Measurements from ENCODE around the gene DBNDD1.

DBNDD1 gene

DNA sequence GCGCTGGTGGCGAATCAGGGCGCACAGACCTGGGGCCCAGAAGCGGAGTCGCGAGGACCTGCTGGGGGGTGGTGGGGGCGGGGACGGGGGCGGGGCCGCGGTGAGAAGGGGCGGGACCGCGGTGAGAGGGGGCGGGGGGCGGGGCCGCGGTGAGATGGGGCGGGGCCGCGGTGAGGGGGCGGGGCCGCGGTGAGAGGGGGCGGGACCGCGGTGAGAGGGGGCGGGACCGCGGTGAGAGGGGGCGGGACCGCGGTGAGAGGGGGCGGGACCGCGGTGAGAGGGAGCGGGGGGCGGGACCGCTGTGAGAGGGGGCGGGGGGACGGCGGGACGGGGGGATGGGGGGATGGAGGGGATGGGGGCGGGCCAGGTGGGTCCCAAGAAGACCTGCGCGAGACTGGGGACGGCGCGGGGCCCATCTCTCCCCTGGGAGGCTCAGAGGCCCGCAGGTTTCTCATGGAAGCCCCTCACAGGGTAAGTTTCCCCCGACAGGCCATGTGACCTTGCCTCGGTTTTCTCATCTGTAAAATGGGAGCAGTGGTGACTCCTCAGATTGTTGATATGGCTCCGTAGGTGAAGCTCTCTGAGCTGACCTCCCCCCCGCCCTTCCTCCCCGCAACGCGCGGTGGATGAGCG, 28.6 kb upstream of the DBNDD1 start:
- DNase-seq, result no peak
- H3K4me1 ChIP-seq (ENCODE audit: control insufficient read depth, insufficient read depth, low read length, poor library complexity, severe bottlenecking), result peaks cover 9% of the 10 kb centered on the region
- H3K27ac ChIP-seq (ENCODE audit: insufficient read depth, low read length, poor library complexity, severe bottlenecking), result no peak overlapping the region
- peak overlapping the region; percentile 42 for H3K4me3 ChIP-seq (ENCODE audit: insufficient read depth, low read depth, low read length, poor library complexity, severe bottlenecking)
- H3K27me3 ChIP-seq (replicated peaks; ENCODE audit: control insufficient read depth, insufficient read depth, low read length, poor library complexity, severe bottlenecking), result peaks cover 5% of the 10 kb centered on the region
- H3K36me3 ChIP-seq (ENCODE audit: control insufficient read depth, insufficient read depth, low read length), result no peaks in the 10 kb centered on the region
- H3K9me3 ChIP-seq (ENCODE audit: control insufficient read depth, low read length), result no peaks in the 10 kb centered on the region

- H3K36me3 ChIP-seq (ENCODE audit: control insufficient read depth, insufficient read depth, low read length), result no peaks in the 10 kb centered on the region
- H3K27me3 ChIP-seq (replicated peaks; ENCODE audit: control insufficient read depth, insufficient read depth, low read length, poor library complexity, severe bottlenecking), result peaks cover 5% of the 10 kb centered on the region
- H3K27ac ChIP-seq (ENCODE audit: insufficient read depth, low read length, poor library complexity, severe bottlenecking), result no peak overlapping the region
- peaks cover 9% of the 10 kb centered on the region for H3K4me1 ChIP-seq (ENCODE audit: control insufficient read depth, insufficient read depth, low read length, poor library complexity, severe bottlenecking)
- peak overlapping the region; percentile 42 for H3K4me3 ChIP-seq (ENCODE audit: insufficient read depth, low read depth, low read length, poor library complexity, severe bottlenecking)
- no peaks in the 10 kb centered on the region for H3K9me3 ChIP-seq (ENCODE audit: control insufficient read depth, low read length)
- DNase-seq, result no peak
Measured at GRCh38 chr16:90046971-90047713, 27.9 kb upstream of the DBNDD1 start.

DNA sequence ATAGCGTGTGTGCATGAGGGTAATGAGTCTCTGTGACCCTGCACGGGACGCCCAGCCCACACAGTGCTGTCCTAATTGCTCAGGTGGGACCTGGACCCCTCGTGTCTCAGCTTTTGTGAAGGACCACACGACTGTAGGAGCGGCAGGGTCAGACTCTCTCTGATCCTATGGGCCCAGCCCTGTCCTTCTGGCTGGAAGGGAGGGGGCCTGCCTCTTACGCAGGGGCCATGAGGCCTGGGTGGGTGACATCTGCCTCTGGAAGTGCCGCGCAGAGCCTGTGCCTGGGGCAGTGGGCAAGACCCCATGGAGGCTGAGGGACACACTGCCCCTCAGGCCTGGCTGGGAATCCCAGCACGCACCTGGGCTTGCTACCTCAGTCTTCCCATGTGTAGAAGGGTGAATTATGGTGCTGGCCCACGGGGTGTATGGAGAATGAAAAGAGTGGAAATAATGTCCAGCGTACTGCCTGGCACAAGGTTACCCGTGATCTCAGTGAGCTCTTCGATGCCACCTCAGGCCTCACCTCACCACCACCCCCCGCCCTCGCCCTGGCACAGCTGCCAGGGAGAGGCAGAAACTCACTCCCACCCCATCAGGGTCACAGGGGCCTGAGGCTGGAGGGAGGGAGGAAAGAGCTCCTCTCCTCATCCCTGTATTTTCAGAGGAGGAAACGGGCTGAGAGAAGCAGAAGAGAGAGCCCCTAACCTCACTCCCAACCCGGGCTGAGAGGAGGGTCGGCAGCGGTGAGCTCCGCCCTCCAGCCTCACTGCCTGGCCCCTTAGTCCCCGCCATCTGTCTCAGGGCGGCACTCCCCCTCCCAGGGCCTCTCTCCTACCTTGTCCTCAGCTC, 27.1 kb upstream of the DBNDD1 start:
- Histone ChIP-seq H3K36me3 (ENCODE audit: control insufficient read depth, insufficient read depth, low read length) (no peaks in the 10 kb centered on the region), H3K4me1 (ENCODE audit: control insufficient read depth, insufficient read depth, low read length, poor library complexity, severe bottlenecking) (peaks cover 9% of the 10 kb centered on the region), H3K9me3 (ENCODE audit: control insufficient read depth, low read length) (no peaks in the 10 kb centered on the region), H3K27me3 (replicated peaks; ENCODE audit: control insufficient read depth, insufficient read depth, low read length, poor library complexity, severe bottlenecking) (peaks cover 5% of the 10 kb centered on the region), H3K27ac (ENCODE audit: insufficient read depth, low read length, poor library complexity, severe bottlenecking) (no peak overlapping the region), H3K4me3 (ENCODE audit: insufficient read depth, low read depth, low read length, poor library complexity, severe bottlenecking) (no peak overlapping the region)
- no peak for DNase-seq

GRCh38 chr16:90044111-90044551, 24.9 kb upstream of the DBNDD1 start:
- Histone ChIP-seq H3K36me3 (ENCODE audit: control insufficient read depth, insufficient read depth, low read length) (peaks cover 4% of the 10 kb centered on the region), H3K27me3 (replicated peaks; ENCODE audit: control insufficient read depth, insufficient read depth, low read length, poor library complexity, severe bottlenecking) (peaks cover 5% of the 10 kb centered on the region), H3K9me3 (ENCODE audit: control insufficient read depth, low read length) (no peaks in the 10 kb centered on the region), H3K4me3 (ENCODE audit: insufficient read depth, low read depth, low read length, poor library complexity, severe bottlenecking) (no peak overlapping the region), H3K4me1 (ENCODE audit: control insufficient read depth, insufficient read depth, low read length, poor library complexity, severe bottlenecking) (peaks cover 9% of the 10 kb centered on the region), H3K27ac (ENCODE audit: insufficient read depth, low read length, poor library complexity, severe bottlenecking) (no peak overlapping the region)
- no peak for DNase-seq

GRCh38 chr16:90043526-90043925, 24.3 kb upstream of the DBNDD1 start:
- peaks cover 9% of the 10 kb centered on the region for H3K4me1 ChIP-seq (ENCODE audit: control insufficient read depth, insufficient read depth, low read length, poor library complexity, severe bottlenecking)
- no peaks in the 10 kb centered on the region for H3K9me3 ChIP-seq (ENCODE audit: control insufficient read depth, low read length)
- H3K36me3 ChIP-seq (ENCODE audit: control insufficient read depth, insufficient read depth, low read length), result peaks cover 4% of the 10 kb centered on the region
- peaks cover 5% of the 10 kb centered on the region for H3K27me3 ChIP-seq (replicated peaks; ENCODE audit: control insufficient read depth, insufficient read depth, low read length, poor library complexity, severe bottlenecking)
- no peak for DNase-seq
- H3K27ac ChIP-seq (ENCODE audit: insufficient read depth, low read length, poor library complexity, severe bottlenecking), result no peak overlapping the region
- no peak overlapping the region for H3K4me3 ChIP-seq (ENCODE audit: insufficient read depth, low read depth, low read length, poor library complexity, severe bottlenecking)

DNA sequence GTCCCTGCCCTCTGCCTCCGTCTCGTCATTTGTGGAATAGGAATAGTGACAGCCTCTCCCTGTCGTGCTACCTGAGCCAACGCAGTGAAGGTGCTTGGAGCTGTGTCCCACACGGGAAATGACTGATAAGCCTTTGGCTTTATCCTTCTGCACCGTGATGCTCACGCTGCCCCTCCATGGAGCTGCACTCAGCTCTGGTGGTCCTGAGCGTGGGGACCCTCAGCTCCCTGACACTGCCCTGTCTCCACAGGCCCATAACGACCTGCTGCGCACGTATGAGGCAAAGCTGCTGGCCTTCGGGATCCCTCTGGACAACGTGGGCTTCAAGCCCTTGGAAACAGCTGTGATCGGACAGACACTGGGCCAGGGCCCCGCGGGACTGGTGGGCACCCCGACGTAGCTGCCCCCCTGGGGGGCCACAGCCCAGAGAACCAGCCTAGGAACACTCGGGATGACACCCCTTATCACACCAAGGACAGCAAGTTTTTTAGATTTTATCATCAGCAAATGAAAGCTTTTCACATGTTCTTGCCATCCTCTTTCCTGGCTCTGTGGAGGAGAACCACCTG, 23.8 kb upstream of the DBNDD1 start:
- peaks cover 4% of the 10 kb centered on the region for H3K36me3 ChIP-seq (ENCODE audit: control insufficient read depth, insufficient read depth, low read length)

DNA sequence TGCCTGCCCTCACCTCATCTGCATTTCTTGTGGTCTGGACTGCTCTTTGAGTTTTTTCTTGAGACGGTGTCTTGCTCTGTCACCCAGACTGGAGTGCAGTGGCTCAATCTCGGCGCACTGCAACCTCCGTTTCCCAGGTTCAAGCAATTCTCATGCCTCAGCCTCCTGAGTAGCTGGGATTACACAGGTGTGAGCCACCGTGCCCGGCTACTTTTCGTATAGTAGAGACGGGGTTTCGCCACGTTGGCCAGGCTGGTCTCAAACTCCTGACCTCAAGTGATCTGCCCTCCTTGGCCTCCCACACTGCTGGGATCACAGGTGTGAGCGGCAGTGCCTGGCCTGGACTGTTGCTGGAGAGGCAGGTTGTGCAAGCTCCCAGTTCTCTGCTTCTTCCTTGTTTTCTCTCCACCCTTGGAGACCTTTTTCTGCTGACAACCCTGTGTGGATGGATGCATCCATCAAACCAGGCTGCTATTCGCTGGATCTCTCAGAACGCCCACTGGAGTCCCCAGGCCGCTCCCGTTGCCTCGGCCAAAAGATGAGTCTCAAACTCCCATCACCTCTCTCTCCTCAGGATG, 22.7 kb upstream of the DBNDD1 start:
- DNase-seq, result no peak
- peaks cover 11% of the 10 kb centered on the region for H3K36me3 ChIP-seq (ENCODE audit: control insufficient read depth, insufficient read depth, low read length)

More for the DNA sequence above, 23.8 kb upstream of the DBNDD1 start:
- H3K27me3 ChIP-seq (replicated peaks; ENCODE audit: control insufficient read depth, insufficient read depth, low read length, poor library complexity, severe bottlenecking), result peaks cover 5% of the 10 kb centered on the region
- no peak for DNase-seq
- no peak overlapping the region for H3K27ac ChIP-seq (ENCODE audit: insufficient read depth, low read length, poor library complexity, severe bottlenecking)
- H3K4me1 ChIP-seq (ENCODE audit: control insufficient read depth, insufficient read depth, low read length, poor library complexity, severe bottlenecking), result peaks cover 9% of the 10 kb centered on the region
- no peaks in the 10 kb centered on the region for H3K9me3 ChIP-seq (ENCODE audit: control insufficient read depth, low read length)
- H3K4me3 ChIP-seq (ENCODE audit: insufficient read depth, low read depth, low read length, poor library complexity, severe bottlenecking), result no peak overlapping the region

DNA sequence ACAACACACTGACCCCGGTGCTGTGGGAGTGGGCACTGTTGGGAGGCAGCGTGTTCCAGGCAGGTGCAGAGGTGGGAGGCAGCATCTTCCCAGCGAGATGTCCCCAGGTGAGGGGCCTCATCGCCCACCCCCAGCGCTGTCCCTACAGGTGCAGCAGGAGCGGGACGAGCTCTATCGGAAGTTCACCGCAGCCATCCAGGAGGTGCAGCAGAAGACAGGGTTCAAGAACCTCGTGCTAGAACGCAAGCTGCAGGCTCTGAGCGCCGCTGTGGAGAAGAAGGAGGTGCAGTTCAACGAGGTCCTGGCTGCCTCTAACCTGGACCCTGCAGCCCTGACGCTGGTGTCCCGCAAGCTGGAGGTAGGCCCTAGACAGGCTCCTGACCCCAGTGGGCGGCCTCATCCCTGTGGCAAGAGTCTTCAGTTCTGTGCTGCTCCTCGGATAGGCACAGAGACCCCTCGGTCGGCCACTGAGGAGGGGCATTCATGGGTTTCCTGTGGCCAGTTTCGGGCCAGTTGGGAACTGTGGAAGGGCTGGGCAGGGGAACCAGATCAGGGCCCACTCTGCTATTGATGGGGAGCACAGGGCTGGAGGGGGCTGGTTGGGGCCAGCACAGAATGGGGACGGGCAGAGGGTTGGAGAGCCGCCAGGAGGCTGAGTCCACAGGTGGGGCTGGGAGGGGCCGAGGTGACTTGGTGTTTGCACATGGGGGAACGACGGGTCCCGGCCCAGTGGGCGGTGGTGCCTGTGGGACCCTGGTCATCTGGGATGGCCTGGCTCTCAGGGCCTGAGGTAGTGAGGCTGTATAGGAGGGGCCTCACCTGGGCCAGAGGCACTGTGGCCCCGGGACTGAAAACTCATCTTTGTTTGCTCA, 21.1 kb upstream of the DBNDD1 start:
- Histone ChIP-seq H3K4me3 (ENCODE audit: insufficient read depth, low read depth, low read length, poor library complexity, severe bottlenecking) (no peak overlapping the region), H3K27ac (ENCODE audit: insufficient read depth, low read length, poor library complexity, severe bottlenecking) (no peak overlapping the region), H3K36me3 (ENCODE audit: control insufficient read depth, insufficient read depth, low read length) (peaks cover 20% of the 10 kb centered on the region), H3K9me3 (ENCODE audit: control insufficient read depth, low read length) (no peaks in the 10 kb centered on the region), H3K4me1 (ENCODE audit: control insufficient read depth, insufficient read depth, low read length, poor library complexity, severe bottlenecking) (no peaks in the 10 kb centered on the region), H3K27me3 (replicated peaks; ENCODE audit: control insufficient read depth, insufficient read depth, low read length, poor library complexity, severe bottlenecking) (no peaks in the 10 kb centered on the region)
- no peak for DNase-seq

More for the DNA sequence above, 22.7 kb upstream of the DBNDD1 start:
- H3K4me3 ChIP-seq (ENCODE audit: insufficient read depth, low read depth, low read length, poor library complexity, severe bottlenecking), result no peak overlapping the region
- no peaks in the 10 kb centered on the region for H3K9me3 ChIP-seq (ENCODE audit: control insufficient read depth, low read length)
- peaks cover 5% of the 10 kb centered on the region for H3K27me3 ChIP-seq (replicated peaks; ENCODE audit: control insufficient read depth, insufficient read depth, low read length, poor library complexity, severe bottlenecking)
- H3K27ac ChIP-seq (ENCODE audit: insufficient read depth, low read length, poor library complexity, severe bottlenecking), result no peak overlapping the region
- peaks cover 4% of the 10 kb centered on the region for H3K4me1 ChIP-seq (ENCODE audit: control insufficient read depth, insufficient read depth, low read length, poor library complexity, severe bottlenecking)

DNA sequence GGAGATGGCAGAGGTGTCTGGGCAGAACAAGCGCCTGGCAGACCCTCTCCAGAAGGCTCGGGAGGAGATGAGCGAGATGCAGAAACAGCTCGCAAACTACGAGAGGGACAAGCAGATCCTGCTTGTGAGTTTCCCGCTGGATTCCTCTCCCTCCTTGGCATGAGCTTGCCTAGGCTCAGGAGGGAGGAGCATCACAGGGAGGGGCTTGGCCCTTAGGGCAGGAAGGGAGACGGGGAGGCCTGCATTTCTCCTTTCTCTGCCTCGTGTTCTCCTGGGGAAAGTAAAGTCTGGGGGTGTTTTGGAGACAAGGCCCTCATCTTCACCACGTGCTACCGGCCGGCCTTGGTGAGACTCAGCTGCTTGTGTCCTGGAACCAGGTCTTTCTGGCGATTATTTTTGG, 18.0 kb upstream of the DBNDD1 start:
- no peaks in the 10 kb centered on the region for H3K27me3 ChIP-seq (replicated peaks; ENCODE audit: control insufficient read depth, insufficient read depth, low read length, poor library complexity, severe bottlenecking)
- no peaks in the 10 kb centered on the region for H3K9me3 ChIP-seq (ENCODE audit: control insufficient read depth, low read length)
- DNase-seq, result no peak
- H3K27ac ChIP-seq (ENCODE audit: insufficient read depth, low read length, poor library complexity, severe bottlenecking), result no peak overlapping the region
- no peaks in the 10 kb centered on the region for H3K4me1 ChIP-seq (ENCODE audit: control insufficient read depth, insufficient read depth, low read length, poor library complexity, severe bottlenecking)
- H3K36me3 ChIP-seq (ENCODE audit: control insufficient read depth, insufficient read depth, low read length), result peaks cover 20% of the 10 kb centered on the region
- H3K4me3 ChIP-seq (ENCODE audit: insufficient read depth, low read depth, low read length, poor library complexity, severe bottlenecking), result no peak overlapping the region

All from effector memory CD4-positive, alpha-beta T cell (primary cell).